Measurements from ENCODE around the gene TMOD2. TPM values are rescaled to one million over a fixed set of nuclear protein-coding genes. Genes with fewer than 3 reads are reported as not detected.
A peak's percentile ranks its signal among the peaks of the same experiment; 100 is the strongest.

Gene TMOD2
- total RNA-seq, 1 experiment from 2014 or later = 2.2 TPM

DNA sequence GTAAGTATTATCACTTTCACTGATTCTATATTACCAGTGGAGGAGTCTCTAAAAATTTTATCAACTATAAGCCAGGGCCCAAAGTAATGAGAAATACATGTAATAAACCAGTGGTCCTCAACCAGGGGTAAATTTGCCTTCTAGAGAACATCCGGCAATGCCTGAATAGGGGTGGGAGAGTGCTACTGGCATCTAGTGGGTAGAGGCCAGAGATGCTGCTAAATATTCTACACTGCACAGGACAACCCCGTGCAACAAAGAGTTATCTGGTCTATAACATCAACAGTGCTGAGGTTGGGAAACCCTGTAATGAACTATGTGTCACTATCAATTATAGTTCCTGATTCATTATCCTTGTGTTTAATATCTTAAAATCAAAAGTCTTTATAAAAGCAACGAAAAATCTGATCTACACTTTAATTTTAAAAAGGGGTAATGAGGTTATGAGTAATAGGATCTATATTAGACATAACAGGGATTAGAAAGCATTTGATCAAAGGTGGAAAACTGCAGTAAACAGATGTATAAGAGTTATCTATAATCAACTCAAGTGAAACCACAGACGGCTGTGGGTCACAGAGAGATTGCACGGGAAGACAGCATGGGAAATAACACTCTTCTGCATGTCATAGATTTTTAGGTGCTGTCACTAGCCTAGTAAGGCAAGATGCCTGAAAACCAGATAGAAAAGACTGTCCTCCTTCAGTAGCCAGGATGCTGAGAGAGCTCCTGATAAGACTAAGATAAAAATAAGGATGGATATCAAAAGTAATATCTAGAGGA is 16.0 kb upstream of the TMOD2 start:
- no peak for DNase-seq (ENCODE audit: low read depth)

DNA sequence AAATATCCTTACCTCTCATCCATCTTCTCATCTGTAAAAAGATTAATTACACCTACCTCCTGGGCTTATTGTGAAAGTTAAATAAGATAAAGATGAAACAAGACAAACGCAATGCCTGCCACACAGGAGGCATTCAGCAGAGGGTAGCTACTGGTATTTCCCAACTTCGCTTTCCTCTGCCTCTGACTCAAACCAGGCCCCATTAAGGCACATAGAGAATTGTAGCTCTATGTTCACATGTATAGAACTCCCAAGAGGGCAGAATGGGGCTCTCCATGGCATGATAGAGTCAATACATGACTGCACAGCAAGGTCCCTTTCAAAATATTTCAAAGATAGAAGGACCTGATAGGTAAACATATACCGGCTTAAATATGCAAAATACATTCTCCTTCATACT is 15.3 kb upstream of the TMOD2 start:
- DNase-seq (ENCODE audit: low read depth) = no peak

DNA sequence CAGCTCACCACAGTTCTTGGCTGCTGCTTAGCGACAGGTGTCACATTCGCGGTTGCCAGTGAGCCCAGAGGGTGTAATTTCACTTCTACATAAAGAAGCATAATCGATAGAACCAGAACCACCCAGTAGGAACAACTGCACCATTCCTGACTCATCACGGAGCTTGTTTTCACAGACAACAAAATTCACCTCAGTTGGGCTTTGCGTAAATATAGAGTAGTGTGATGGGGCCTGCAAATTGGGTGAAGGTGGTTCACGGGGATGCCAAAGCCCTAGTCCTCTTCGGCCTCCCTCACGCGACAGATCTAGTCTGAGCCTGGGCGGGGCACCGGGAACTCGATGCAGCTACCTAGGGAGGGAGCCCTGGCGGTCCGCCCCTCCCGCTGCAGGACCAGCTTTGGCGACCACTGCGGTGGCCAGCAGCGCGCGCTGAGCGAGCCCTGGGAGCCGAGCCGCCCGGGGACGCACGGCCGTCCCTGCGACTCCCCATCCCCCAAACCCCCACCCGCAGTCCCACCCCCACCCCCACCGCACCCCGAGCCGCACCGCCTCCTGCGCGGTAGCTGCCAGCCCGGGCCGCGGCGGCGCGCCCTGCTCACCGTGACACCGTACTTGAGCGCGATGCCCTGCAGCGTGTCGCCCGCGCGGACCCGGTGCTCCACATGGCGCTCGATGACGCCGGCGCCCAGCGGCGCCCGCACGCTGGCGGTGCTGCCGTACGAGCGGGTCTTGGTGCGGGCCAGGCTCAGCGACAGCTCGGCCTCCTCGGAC is 14.5 kb upstream of the TMOD2 start:
- peak; percentile 24 for DNase-seq (ENCODE audit: low read depth)

DNA sequence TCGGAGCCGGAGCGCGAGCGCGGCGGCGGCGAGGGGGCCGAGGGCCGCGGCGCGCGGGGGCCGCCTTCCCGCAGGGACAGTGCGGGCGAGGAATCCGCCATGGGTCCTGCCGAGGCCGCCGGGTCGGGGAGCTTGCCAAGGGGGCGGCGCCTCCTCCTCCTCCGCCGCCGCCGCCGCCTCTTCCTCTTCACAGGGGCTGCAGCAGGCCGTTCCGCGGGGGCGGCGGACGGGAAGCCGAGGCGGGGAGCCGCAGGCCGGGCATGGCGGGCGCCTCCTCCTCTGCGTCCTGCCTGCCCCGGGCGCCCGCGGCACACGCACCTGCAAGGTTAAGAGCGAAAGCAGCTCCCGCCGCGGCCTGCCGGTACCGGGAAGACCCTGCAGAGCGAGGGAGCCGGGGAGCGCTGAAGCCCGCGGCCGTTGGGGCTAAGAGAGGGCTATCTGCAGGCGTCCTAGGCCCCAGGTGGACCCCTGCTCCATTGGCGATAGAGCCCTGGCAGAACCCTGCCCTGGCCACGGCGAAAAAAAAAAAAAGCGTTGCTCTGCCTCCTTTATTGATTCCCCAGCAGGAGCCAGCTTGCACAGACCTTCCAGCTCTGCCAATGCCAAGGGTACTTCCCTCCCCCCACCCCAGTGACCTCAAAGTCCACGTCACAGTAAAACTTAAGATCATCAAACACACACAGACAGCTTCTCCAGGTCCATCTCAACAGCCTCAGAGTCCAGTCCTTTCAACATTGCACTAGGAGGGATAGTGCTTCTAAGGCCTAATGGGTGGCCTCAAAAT is 13.7 kb upstream of the TMOD2 start, which contains the start of gene LYSMD2:
Gene LYSMD2 (minus strand): TSS at position 134 of the 784 bp plus-strand sequence. CDS start 33 bp downstream, at position 101.
- peak; percentile 51 for DNase-seq (ENCODE audit: low read depth)

DNA sequence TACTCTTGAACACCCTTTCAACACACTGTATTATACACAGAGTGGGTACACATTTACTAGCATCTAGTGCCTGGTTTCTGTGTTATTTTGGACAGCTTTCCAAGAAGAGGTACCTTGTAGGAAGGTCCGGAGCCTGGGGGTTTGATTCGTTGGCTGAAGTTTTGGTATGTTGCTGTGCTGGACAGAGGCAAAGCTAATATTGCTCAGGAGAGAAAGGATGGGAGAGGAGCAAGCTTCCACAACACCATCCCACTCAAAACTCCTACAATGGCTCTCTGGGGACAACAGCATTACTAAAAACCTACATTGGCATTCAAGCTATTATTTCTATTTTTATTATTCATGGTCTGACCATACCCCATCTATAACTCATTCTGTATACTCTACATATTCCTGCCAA is 12.8 kb upstream of the TMOD2 start:
- DNase-seq (ENCODE audit: low read depth) = no peak

DNA sequence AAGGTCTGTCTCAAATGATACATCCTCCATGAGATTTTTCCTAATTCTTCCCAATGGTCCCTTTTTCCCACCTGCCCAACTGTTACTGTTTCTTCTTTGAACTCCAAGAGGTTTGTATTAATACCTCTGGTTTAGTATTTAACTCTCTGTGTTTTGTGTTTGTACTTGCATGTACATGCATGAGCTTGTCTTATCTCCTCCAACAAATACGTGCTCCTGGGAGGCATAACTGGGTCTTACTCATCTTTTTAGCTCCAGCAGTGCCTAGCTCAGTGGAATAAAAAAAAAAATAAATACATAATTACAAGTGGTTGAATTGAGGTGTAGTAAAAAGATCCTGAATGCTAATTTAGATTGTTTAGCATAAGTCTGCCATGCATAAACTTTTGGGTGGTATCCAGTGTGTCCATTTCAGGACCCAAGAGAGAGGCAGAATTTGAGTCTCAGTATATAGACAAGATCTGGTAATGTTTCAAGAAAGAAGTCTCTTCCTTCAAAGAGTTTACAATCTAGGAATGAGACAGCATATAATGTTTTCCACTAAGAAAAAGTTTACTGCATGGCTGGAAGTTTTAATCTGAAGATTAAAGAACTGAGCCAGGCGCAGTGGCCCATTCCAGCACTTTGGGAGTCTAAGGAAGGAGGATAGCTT is 12.2 kb upstream of the TMOD2 start:
- no peak for DNase-seq (ENCODE audit: low read depth)

DNA sequence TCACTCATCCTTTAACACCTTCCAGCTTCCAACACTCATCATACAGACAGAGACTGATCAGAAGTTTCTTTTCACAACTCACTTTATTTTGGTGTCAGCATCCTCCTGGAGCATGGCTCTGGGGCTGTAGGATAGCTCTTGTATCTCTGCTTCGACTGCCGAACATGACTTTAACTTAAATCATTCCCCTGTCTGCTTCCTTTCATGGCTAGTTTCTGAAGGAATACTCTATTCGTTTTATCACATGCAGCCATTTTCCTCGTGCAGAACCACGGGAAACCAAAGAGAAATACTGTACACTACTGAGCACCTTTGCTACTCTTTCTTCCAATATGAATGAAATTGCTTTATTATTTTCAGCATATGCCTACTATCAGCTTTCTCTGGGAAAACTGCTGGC is 2.1 kb upstream of the TMOD2 start:
- no peak for DNase-seq (ENCODE audit: low read depth)

DNA sequence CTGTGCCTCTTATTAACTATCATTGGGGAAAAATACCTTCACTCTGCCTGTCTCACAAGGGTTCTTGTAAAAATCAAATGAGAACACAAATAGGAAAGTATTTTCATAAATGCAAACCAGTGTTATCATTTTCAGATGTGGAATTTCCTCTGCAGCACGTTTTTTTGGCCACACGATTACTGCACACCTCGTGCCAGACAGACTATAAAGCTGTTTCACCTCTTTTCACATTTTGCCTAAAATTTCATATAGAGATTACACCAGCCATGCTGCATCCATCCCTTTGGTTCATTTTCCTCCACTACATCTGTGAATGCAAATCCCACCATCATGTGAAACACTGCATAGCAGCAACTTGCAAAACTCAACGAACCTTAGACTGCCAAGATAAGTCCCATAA is 1.2 kb upstream of the TMOD2 start:
- no peak for DNase-seq (ENCODE audit: low read depth)

DNA sequence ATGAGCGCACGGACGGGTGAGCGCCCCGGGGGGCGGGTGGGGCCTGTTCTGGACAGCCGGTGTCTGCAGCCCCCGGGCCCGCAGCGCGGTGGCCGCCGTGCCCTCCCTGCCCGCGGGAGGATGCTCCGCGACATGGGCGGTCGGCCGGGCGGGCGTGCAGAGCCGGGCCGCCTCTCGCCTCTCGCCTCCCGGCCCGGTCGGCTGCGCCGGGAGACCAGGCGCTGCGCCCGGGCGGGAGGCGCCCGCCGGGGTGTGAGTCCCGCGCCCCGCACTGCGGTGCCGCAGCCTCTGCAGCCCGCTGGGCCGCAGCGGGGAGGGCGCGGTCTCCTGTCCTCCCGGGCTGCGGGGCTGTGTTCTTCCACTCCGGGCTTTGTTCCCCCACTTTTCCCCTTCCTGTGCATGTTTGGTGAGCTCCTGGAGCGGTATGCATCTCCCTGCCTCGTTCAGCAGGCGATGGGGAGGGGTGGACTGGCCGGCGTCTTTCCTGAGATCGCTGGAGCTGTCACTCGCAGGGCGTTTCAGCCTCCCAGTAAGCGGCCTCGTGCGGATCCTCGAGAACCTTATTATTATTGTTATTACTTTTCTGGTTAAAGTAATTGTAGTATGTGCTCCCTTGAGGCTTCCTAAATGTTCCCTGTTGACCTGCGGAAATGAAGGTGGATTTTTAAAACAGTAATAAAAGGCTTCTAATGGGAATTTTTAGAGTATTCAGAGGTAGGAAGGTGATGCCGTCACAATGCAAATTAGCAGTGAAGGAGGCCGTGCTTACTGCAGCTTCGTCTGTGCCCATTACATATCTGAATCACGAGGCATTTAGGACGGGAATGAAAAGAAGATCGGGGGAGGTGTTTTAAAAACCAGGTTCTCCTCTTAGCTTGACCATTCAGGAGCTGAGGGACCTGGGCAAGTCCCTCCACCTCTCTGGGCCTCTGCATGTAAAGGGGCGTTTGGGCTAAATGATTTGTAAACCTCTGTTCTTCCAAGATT is 593 bp downstream of the TMOD2 start:
- peak; percentile 35 for DNase-seq (ENCODE audit: low read depth)

DNA sequence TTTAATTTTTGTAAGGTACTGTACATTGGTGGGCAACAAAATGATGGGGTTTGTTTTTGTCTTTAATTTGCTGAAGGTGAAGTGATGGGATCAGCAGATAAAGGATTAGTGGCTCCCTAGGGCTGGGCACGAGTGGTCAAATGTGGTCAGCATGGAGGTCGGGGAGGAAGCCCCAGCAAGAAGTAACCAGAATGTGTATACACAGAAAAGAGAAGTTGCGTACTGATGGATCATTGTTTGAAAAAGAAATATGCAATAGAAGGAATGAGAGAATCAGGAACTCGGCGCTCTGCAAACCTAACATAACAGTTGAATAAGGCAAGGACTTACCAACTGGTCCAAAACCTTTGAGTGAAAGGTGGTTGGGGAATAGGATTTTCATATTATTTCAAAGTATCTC is 1.5 kb downstream of the TMOD2 start:
- no peak for DNase-seq (ENCODE audit: low read depth)

DNA sequence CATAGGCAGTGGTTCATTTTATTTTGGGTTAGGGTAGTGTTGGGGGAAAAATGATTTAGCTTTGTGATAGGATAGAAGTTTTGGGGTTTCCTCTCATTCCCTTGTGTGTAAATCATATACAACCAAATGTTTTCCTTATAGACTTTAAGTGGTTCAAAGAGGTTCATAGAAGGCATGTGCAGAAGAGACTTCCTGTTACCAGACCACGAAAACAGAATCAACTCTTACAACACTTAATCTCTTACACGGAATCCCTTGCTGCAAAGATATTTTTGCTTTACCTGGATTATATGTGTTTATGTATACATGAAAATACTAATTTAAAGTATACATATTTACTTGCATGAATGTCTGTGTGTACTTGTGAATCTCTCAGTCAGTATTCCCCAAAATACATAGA is 2.9 kb downstream of the TMOD2 start:
- DNase-seq (ENCODE audit: low read depth) = no peak

DNA sequence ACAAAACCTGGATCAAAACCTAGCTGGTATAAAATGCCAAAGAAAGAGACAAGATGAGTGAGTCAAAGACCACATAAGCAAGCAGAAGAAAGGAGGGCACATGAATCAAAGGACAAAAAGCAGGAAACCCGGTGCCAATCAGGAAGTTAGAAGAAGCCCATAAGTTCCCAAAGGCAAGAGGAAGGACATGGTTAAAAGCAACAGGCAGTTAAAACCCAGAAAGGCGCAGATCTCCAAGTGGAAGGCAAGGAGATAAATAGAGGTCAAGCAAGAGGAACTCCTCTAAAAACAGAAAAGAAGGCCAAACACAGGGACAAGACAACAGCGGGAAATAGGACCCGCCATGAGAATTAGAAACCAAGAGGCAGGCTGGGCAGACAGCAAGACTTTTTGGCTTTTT is 4.4 kb downstream of the TMOD2 start:
- no peak for DNase-seq (ENCODE audit: low read depth)

DNA sequence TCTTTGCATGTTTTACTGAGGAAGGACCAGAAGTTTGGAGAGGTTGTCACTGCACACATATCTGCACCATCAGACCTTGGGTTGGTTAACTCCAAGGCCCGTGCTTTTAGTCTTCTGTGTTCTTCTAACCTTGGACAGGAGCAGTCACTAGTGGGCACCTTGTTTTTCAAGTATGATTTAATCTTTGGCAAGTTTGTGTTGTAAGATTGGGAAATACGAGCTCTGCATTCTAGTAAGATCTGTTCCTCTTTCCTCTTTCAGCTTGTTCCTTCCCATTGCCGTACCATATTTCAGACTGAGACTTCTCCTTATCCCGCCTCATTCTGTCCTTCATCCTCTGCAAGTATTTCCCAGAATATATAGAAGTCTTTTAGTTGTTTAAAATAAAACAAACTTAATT is 5.1 kb downstream of the TMOD2 start:
- DNase-seq (ENCODE audit: low read depth) = no peak

DNA sequence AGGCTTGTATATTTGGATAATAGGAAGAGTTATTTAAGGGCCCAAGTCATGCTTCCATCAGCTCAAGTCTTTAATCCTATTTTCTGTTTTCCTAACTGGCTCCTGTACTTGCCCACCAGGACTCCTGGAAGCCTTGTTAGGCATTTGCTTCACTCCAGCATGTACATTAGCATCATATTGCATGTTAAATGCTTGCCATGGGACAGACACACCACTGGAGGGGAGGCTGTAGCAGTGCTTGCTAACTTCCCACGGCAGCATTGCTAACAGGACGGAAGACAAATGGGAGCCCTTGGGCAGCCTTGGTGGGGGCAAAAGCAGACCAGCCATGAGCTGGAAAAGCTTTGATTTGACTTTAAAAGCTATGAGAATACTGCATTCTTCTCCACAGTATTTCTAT is 6.1 kb downstream of the TMOD2 start:
- no peak for DNase-seq (ENCODE audit: low read depth)

DNA sequence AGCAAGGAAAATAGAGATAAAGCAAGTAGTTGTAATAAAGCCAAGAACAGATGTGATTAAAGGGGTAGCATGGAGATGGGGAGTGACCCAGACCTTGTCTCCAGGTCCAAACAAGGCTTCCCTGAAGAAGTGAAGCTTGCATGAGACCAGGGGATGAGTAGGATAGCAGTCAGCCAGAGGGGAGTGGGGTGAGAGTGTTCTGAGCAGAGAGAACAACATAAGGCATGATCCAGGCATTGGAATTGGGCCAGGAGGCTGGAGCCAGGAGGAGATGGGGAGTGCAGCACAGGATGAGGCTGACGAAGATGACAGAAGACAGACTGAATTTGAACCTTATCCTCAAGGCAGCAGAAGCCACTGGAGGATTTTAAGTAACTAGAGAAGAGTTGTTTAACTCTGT is 7.2 kb downstream of the TMOD2 start:
- DNase-seq (ENCODE audit: low read depth) = peak; percentile 64

DNA sequence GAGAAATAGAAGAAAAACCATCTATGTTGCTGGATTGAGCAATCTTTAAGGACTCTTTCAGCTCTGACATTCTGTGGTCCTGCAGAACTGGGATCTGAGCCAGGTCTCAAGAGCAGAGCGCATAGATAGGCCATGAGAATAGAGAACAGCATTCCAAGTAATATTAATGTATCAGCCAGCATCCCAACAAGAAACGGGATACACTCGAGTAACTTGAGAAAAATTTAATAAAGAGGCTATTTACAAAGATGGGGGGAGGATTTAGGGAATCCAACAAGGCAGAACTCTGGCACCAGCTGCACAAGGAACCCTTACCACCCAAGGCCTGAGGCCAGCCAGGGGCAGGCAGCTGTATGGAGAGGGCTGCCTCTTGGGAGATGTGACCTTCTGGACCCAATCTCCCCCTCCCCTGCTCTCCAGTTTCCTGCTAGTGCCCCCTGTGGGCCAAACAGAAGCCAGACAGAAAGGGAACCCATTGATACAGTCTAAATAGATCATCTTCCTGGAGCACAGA is 8.2 kb downstream of the TMOD2 start:
- DNase-seq (ENCODE audit: low read depth) = peak; percentile 60

DNA sequence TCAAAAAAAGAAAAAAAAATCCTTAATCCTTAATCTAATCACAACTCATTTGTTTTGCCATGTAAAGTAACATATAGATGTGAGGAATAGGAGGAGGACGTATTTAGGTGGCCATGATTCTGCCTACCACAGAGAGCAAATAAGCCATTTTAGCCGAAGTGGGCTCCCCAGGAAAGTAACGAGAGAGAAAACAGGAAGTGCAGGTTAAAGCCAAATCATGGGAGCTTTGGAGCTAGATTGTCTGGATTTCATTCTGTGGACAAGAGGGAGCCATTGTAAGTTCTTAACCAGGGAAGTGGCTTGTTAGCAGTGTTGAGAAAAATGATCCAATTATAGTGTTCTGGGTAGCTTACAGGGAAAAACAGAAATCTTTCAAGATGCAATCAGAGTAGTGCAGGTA is 9.4 kb downstream of the TMOD2 start:
- DNase-seq (ENCODE audit: low read depth) = no peak

DNA sequence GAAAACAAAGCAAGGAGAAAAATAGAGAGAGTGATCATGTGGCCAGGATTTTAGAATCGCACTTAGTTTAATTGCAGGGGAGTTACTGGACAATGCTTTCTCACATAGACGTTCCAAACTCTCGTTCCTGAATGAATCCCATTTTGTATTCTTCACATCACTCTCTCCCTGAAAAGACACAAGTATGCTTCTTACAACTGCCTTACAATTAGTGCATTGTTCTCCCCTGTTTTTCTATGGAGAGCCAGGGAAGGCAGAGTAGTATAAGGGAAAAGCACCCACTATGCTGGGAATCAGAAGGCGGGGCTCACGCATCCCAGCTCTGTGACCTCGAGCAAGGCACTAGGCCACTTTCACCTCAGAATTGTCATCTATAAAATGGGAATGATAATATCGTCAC is 14.4 kb downstream of the TMOD2 start:
- no peak for DNase-seq (ENCODE audit: low read depth)

DNA sequence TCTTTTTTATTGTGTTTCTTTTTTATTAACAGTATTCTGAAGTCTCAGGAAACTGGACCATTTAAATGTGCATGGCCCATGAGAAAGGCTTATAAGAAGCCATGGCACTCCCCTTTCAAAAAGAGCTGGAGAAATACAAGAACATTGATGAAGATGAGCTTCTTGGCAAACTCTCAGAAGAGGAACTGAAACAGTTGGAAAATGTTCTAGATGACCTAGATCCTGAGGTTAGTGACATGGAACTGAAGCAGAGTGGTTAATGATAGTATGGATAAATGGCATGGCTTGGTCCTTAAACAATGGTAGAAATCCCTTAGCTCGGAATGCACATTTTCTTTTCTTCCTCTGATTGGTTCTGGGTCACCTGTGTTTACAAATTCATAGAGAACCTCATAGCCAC is 14.9 kb downstream of the TMOD2 start:
- DNase-seq (ENCODE audit: low read depth) = no peak

DNA sequence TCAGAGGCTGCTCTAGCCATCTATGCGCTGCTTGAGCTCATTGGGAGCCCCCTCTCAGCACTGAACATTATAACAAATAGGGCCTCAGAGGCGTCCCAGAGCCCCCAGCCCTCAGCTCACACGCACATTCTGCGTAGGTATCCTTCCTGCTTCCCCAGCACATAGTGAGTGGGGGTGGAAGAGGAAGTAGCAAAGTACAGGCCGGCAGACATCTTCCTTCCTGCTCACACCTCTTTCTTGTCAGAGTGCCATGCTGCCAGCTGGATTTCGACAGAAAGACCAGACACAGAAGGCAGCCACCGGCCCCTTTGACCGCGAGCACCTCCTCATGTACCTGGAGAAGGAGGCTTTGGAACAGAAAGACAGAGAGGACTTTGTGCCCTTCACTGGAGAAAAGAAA is 16.6 kb downstream of the TMOD2 start:
- DNase-seq (ENCODE audit: low read depth) = no peak

All from HT1080 (cell line).